GM19025 (cell line): ENCODE results near the gene EMX1.
"Not testable (repeated sequence)": the region's sequence is repeated elsewhere in the genome, so short reads cannot be mapped to it uniquely, and the experiment has no call there.

Experiments
- ATAC-seq: cut with Tn5 transposase; IDR thresholded peaks from one replicate; pipeline ENCODE4 v1.9.1; 2021; ENCODE audit warnings: mild to moderate bottlenecking, low read depth, moderate library complexity; ENCODE audit not compliant: unreplicated experiment

Gene EMX1

DNA sequence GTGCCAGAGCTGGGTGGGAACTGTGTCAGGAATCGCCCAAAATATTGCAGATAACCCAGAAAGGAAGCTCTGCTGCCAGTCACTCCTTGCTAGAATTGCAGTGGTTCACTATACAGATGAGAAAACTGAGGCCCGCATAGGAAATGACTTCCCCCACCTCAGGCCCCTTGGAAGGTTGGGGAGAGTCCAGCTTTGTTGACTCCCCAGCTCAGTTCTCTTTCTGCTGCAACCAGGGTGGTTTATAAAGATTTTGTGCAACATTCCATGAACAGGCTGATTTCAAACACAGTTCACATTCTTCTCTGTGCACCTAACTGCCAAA lies 18.8 kb upstream of the EMX1 start:
- ATAC-seq, result no peak

GRCh38 chr2:72900191-72900825 lies 17.0 kb upstream of the EMX1 start:
- ATAC-seq, result no peak

- no peak for ATAC-seq
These were observed 15.9 kb upstream of the EMX1 start for GRCh38 chr2:72901426-72901825.

GRCh38 chr2:72907369-72907768 lies 9.9 kb upstream of the EMX1 start:
- ATAC-seq, result not testable (repeated sequence)

- ATAC-seq, result no peak
These were observed 8.6 kb upstream of the EMX1 start for GRCh38 chr2:72908741-72909140.

- no peak for ATAC-seq
These were observed 6.1 kb upstream of the EMX1 start for GRCh38 chr2:72911256-72911655.

DNA sequence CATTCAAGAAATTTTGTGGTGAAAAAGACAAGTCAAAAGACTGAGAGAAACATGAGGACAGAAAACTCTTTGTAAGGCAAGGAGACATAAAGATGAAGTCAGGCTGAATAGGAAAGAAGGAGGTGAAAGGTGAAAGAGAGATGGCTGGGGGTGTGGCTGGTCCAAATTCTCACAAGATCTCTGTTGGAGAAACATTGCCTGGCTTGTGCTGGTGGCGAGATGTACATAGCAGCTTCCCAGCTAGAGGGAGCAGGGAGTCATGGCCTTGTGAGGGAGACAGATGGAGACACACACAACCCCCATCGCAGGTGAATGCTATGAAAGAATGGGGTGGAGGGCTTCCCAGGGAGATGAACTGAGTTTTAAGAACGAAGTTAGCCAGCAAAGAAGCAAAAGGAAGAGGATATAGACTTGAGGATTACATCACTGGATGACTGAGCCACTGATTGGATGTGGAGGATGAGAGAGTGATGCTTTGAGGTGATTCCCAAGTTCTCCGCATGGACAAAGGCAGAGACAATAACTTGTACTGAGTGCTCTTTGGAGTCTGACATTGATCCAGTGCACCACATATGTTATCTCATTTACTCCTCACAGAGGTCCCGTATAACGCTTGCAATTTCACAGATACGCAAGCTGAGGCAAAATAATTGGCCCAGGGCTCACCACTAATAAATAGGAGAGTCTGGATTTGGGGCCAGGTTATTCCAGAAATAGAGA lies 3.7 kb upstream of the EMX1 start:
- ATAC-seq, result no peak

DNA sequence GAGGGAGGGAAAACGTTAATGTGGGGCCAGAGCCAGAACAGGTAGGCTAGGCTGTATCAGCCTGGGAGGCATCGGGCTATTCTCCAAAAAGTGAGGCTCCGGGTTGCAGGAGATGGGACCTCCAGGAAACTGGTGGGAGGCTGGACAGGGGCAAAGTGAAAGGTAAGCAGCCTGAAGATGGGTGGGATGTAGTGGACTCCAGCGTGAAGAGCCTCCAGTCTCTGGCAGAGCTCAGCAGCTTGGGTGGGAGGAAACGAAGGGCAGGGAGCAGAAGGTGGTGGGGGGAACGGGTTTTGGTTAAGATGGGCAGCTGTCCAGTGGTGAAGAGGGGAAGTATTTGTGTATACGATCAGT lies 3.1 kb upstream of the EMX1 start:
- ATAC-seq, result no peak

- ATAC-seq, result no peak
These were observed 2.6 kb upstream of the EMX1 start for GRCh38 chr2:72914589-72915319.

GRCh38 chr2:72915320-72915906 lies 1.9 kb upstream of the EMX1 start:
- ATAC-seq, result no peak

DNA sequence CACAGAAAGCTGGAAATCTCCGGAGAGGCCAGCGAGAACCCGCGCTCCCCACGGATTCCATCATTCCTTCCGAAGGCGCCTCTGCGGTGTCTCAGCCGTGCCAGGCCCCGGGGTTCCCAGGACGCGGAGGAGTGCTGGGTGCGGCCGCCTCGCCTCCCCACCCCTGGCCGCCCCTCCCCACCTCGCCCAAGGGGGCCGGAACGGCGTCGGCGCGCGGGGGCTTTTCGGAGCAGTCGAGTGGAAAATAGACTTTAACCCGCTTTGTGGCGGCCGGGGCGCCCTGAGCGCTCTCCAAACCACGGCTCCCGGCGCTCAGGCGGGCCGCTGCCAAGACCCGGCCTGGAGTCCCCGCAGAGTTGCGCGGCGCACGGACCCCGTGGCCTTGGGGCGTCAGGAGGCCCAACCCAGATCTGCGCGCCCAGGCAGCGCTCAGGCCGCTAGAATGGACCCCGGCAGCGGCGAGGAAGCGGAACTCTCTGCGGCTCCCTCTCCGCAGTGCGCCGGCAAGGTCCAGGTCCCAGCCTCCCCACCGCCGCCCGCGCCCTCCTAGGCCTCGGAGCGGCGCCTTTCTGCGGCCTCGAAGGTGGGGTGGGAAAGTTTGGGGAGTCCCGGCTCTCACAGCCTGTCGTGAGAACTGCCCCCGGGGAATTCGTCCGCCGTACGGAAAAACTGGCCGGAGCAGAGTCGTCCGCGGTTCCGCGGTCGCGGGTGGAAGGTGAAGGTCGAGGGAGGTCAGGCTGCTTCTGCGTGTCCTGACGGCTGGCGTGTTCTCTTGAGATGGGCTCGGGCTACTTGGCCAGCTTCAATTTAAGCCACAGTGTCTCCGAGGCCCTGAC lies 1.2 kb upstream of the EMX1 start:
- ATAC-seq, result peak; percentile 54

DNA sequence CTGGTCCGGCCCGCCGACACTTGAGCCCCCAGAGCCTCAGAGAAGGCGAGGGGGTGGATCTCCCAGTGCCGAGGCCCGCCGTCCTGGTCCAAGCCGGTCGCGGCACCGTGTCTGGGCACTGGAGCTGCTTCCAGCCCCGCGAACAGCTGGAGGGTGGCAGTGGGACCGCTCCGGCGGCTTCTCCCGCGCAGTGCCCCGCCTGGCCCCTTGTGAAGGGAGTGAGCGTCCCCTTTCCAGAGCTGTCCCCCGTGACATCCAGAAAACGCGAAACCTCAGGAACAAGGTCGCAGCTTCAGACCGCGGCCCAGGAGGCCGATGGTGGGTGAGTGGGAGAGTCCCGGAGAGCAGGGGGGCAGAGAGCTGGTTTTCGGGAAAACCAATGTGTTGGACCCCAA lies 579 bp upstream of the EMX1 start:
- no peak for ATAC-seq

GRCh38 chr2:72917877-72918553 lies 696 bp downstream of the EMX1 start:
- ATAC-seq, result no peak

DNA sequence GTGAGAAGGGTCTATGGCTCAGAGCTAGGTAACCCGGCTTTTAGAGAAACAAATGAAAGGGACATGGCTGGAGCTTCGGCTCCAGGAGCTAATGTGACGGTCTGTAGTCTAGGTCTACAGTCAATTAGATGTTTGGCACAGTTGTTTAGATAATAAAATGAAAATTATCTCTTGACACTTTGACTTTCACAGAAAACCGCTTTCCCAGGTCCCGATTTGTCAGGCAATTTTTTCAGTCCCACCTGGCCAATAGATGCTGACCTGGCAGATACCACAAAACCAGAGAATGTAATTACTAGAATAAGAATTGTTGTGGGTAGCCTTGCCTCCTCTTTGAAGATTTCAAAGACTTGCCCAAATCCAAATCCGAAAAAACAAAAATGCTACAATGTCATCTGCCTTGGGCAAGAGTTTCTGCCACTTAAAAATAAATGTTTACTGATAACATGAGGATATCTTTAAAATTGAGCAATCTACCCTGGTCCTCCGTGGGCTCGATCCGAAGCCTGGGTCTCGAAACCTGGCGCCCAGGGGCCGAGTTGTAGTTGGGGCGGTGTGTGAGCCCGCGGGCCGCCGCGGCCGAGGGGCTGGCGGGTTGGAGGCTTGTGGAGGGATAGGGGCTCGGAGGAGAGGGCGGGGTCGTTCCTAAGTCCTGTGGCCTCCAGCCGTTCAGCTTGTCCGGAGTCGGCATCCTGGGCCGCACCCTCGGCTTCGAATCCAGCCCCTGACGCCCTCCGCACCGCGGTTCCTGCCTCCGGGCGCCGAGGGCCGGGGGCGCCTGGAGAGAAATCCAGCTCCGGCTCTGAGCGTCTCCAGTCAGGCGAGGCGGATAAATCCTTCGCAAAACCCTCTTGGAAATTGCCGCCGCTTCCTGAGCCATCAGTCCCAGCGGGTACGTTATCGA lies 2.3 kb downstream of the EMX1 start:
- no peak for ATAC-seq

- ATAC-seq, result no peak
These were observed 3.2 kb downstream of the EMX1 start for GRCh38 chr2:72920318-72921087.

- no peak for ATAC-seq
These were observed 4.0 kb downstream of the EMX1 start for GRCh38 chr2:72921088-72921851.

DNA sequence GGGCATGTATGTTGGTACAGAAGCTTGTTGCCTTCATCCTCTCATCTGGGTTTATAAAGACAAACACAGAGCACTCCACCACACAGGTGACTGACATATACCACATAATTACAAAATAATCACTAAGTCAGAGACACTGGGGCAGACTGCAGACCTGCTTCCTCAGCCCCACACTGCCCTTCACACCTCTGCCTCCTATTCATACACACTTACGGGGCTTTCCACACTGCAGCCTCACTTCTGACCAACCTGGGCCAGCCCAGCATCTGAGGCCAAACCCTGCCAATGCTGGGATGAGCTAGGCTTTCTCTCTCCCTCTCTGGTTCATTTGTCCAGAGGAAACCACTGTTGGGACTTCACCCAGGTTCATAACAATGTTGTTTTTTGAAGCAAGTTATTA lies 4.5 kb downstream of the EMX1 start:
- ATAC-seq, result no peak
